ENCODE measurements around the gene POLD3.

The POLD3 gene

GRCh38 chr11:74672956-74673692 is 80.7 kb downstream of the POLD3 start:
- no peaks in the 10 kb centered on the region for H3K4me1 Mint-ChIP-seq
- H3K36me3 Mint-ChIP-seq (ENCODE audit: low read depth) = peaks cover 8% of the 10 kb centered on the region
- no peak overlapping the region for H3K27ac Mint-ChIP-seq
- H3K4me3 Mint-ChIP-seq = no peak overlapping the region
- peaks cover 8% of the 10 kb centered on the region for H3K9me3 Mint-ChIP-seq
- DNase-seq = no peak
- H3K27me3 Mint-ChIP-seq (ENCODE audit: low read depth, poor library complexity) = no peaks in the 10 kb centered on the region
- TF ChIP-seq CTCF (IDR thresholded peaks at IDR 0.05) = no peak

- DNase-seq = no peak
- H3K36me3 Mint-ChIP-seq (ENCODE audit: low read depth) = peaks cover 8% of the 10 kb centered on the region
- no peak overlapping the region for H3K4me3 Mint-ChIP-seq
Observed at GRCh38 chr11:74673693-74674360, 81.4 kb downstream of the POLD3 start.

GRCh38 chr11:74675761-74676160 is 83.4 kb downstream of the POLD3 start:
- no peak for DNase-seq

More at GRCh38 chr11:74673693-74674360, 81.4 kb downstream of the POLD3 start:
- H3K9me3 Mint-ChIP-seq = peaks cover 8% of the 10 kb centered on the region
- H3K27ac Mint-ChIP-seq = no peak overlapping the region
- H3K4me1 Mint-ChIP-seq = no peaks in the 10 kb centered on the region
- H3K27me3 Mint-ChIP-seq (ENCODE audit: low read depth, poor library complexity) = no peaks in the 10 kb centered on the region
- no peak for TF ChIP-seq CTCF (IDR thresholded peaks at IDR 0.05)

GRCh38 chr11:74676596-74676995 is 84.2 kb downstream of the POLD3 start:
- Mint-ChIP-seq H3K27me3 (ENCODE audit: low read depth, poor library complexity) (peaks cover 3% of the 10 kb centered on the region), H3K4me3 (no peak overlapping the region), H3K9me3 (peaks cover 8% of the 10 kb centered on the region)

More at GRCh38 chr11:74675761-74676160, 83.4 kb downstream of the POLD3 start:
- no peak overlapping the region for H3K27ac Mint-ChIP-seq
- no peaks in the 10 kb centered on the region for H3K4me1 Mint-ChIP-seq
- TF ChIP-seq CTCF (IDR thresholded peaks at IDR 0.05) = no peak
- no peak overlapping the region for H3K4me3 Mint-ChIP-seq
- H3K27me3 Mint-ChIP-seq (ENCODE audit: low read depth, poor library complexity) = peaks cover 2% of the 10 kb centered on the region
- peaks cover 8% of the 10 kb centered on the region for H3K9me3 Mint-ChIP-seq
- H3K36me3 Mint-ChIP-seq (ENCODE audit: low read depth) = peaks cover 8% of the 10 kb centered on the region

GRCh38 chr11:74677131-74677530 is 84.7 kb downstream of the POLD3 start:
- H3K27ac Mint-ChIP-seq = no peak overlapping the region
- no peak for DNase-seq

More at GRCh38 chr11:74676596-74676995, 84.2 kb downstream of the POLD3 start:
- DNase-seq = no peak
- TF ChIP-seq CTCF (IDR thresholded peaks at IDR 0.05) = no peak
- Mint-ChIP-seq H3K27ac (no peak overlapping the region), H3K4me1 (no peaks in the 10 kb centered on the region), H3K36me3 (ENCODE audit: low read depth) (peaks cover 8% of the 10 kb centered on the region)

More at GRCh38 chr11:74677131-74677530, 84.7 kb downstream of the POLD3 start:
- Mint-ChIP-seq H3K27me3 (ENCODE audit: low read depth, poor library complexity) (peaks cover 7% of the 10 kb centered on the region), H3K4me1 (no peaks in the 10 kb centered on the region), H3K9me3 (peaks cover 8% of the 10 kb centered on the region), H3K4me3 (no peak overlapping the region), H3K36me3 (ENCODE audit: low read depth) (peaks cover 8% of the 10 kb centered on the region)
- TF ChIP-seq CTCF (IDR thresholded peaks at IDR 0.05) = no peak

Data from nephron progenitor cell (in vitro differentiated cells).